Measurements from ENCODE around the gene ZCCHC8.

Gene ZCCHC8

DNA sequence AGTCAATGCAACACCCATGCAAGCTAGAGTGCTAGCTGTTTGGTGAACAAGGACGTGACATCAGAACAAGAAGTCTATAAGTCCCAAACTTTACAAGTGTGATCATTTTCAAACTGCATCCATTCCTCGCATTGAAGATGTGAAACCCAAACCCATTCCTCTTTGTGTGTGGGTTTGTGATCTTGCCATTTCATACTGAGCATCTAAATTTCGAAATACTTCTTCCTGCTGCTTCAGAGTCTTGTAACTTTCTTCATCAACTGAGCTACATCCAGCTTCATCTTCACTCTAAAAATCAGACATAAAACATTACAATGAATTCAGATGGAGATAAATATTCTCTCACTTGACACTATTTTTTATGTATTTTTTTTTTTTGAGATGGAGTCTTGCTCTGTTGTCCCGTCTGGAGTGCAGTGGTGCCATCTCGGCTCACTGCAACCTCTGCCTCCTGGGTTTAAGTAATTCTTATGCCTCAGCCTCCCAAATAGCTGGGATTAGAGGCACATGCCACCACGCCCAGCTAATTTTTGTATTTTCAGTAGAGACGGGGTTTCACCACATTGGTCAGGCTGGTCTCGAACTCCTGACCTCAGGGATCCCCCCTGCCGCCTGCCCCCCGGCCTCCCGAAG lies 4.8 kb upstream of the ZCCHC8 start:
- H3K23ac ChIP-seq (ENCODE audit: low read length in 2 of 2), result no peak overlapping the region
- no peak for DNase-seq
- H3K18ac ChIP-seq (ENCODE audit: low read depth in 1 of 2, low read length in 2 of 2), result no peak overlapping the region
- no peak overlapping the region for H2BK120ac ChIP-seq (ENCODE audit: low read depth, low read length)
- H2AFZ ChIP-seq (ENCODE audit: low read depth, low read length), result no peak overlapping the region
- H2BK12ac ChIP-seq (ENCODE audit: low read length in 2 of 2), result no peak overlapping the region
- no peak overlapping the region for H3K9ac ChIP-seq (ENCODE audit: low read length)
- H2BK15ac ChIP-seq (ENCODE audit: low read depth, poor library complexity, severe bottlenecking), result no peak overlapping the region
- peaks cover 12% of the 10 kb centered on the region for H3K79me1 ChIP-seq (replicated peaks; ENCODE audit: low read length, poor library complexity, severe bottlenecking)
- no peak overlapping the region for H3K4me3 ChIP-seq (ENCODE audit: insufficient read depth in 1 of 2, low read depth in 1 of 2, low read length in 2 of 2)
- no peak overlapping the region for H4K91ac ChIP-seq (ENCODE audit: low read length)
- no peaks in the 10 kb centered on the region for H3K9me3 ChIP-seq (ENCODE audit: control insufficient read depth, low read length)
- 94% methylated on average over 11 of the region's 11 CpGs for WGBS
- H3K27ac ChIP-seq (ENCODE audit: low read length, poor library complexity, severe bottlenecking), result no peak overlapping the region
- no peak overlapping the region for H3K4me2 ChIP-seq (ENCODE audit: low read length, poor library complexity, severe bottlenecking)
- peaks cover 3% of the 10 kb centered on the region for H3K4me1 ChIP-seq (ENCODE audit: control insufficient read depth, insufficient read depth, low read depth, low read length)
- no peak overlapping the region for H4K8ac ChIP-seq (ENCODE audit: low read length)
- no peak overlapping the region for H3K4ac ChIP-seq (ENCODE audit: low read depth in 1 of 2, low read length in 2 of 2)
- no peak overlapping the region for H2AK5ac ChIP-seq (ENCODE audit: low read length, severe bottlenecking)
- H3K36me3 ChIP-seq (ENCODE audit: control insufficient read depth in 1 of 2, insufficient read depth in 2 of 2, low read depth in 1 of 2, low read length in 2 of 2), result peaks cover 51 to 77% of the 10 kb centered on the region in 2 experiments
- H2BK5ac ChIP-seq (ENCODE audit: low read depth, low read length, poor library complexity, severe bottlenecking), result no peak overlapping the region
- no peak overlapping the region for H3K14ac ChIP-seq (ENCODE audit: low read length in 2 of 2)
- no peaks in the 10 kb centered on the region for H3K27me3 ChIP-seq (ENCODE audit: control insufficient read depth in 1 of 2, insufficient read depth in 1 of 2, low read length in 2 of 2)

- H3K14ac ChIP-seq (ENCODE audit: low read length in 2 of 2), result no peak overlapping the region
- H4K91ac ChIP-seq (ENCODE audit: low read length), result no peak overlapping the region
- H3K36me3 ChIP-seq (ENCODE audit: control insufficient read depth in 1 of 2, insufficient read depth in 2 of 2, low read depth in 1 of 2, low read length in 2 of 2), result peaks cover 40 to 62% of the 10 kb centered on the region in 2 experiments
- 100% methylated on average over 1 of the region's 6 CpGs for WGBS
- H2AK5ac ChIP-seq (ENCODE audit: low read length, severe bottlenecking), result no peak overlapping the region
- no peak overlapping the region for H3K27ac ChIP-seq (ENCODE audit: low read length, poor library complexity, severe bottlenecking)
- H3K4me3 ChIP-seq (ENCODE audit: insufficient read depth in 1 of 2, low read depth in 1 of 2, low read length in 2 of 2), result no peak overlapping the region
- peaks cover 10% of the 10 kb centered on the region for H3K79me1 ChIP-seq (replicated peaks; ENCODE audit: low read length, poor library complexity, severe bottlenecking)
- H2BK12ac ChIP-seq (ENCODE audit: low read length in 2 of 2), result no peak overlapping the region
- no peak overlapping the region for H4K8ac ChIP-seq (ENCODE audit: low read length)
- no peak overlapping the region for H2BK120ac ChIP-seq (ENCODE audit: low read depth, low read length)
- H3K4me1 ChIP-seq (ENCODE audit: control insufficient read depth, insufficient read depth, low read depth, low read length), result peaks cover 4% of the 10 kb centered on the region
- H3K27me3 ChIP-seq (ENCODE audit: control insufficient read depth in 1 of 2, insufficient read depth in 1 of 2, low read length in 2 of 2), result no peaks in the 10 kb centered on the region
- no peak overlapping the region for H3K4me2 ChIP-seq (ENCODE audit: low read length, poor library complexity, severe bottlenecking)
- no peak overlapping the region for H2BK5ac ChIP-seq (ENCODE audit: low read depth, low read length, poor library complexity, severe bottlenecking)
- no peak for DNase-seq
- H2BK15ac ChIP-seq (ENCODE audit: low read depth, poor library complexity, severe bottlenecking), result no peak overlapping the region
- H3K9me3 ChIP-seq (ENCODE audit: control insufficient read depth, low read length), result no peaks in the 10 kb centered on the region
- H3K4ac ChIP-seq (ENCODE audit: low read depth in 1 of 2, low read length in 2 of 2), result no peak overlapping the region
- H3K23ac ChIP-seq (ENCODE audit: low read length in 2 of 2), result no peak overlapping the region
- H2AFZ ChIP-seq (ENCODE audit: low read depth, low read length), result no peak overlapping the region
- no peak overlapping the region for H3K9ac ChIP-seq (ENCODE audit: low read length)
- no peak overlapping the region for H3K18ac ChIP-seq (ENCODE audit: low read depth in 1 of 2, low read length in 2 of 2)
These were observed 3.3 kb upstream of the ZCCHC8 start for GRCh38 chr12:122503783-122504590.

DNA sequence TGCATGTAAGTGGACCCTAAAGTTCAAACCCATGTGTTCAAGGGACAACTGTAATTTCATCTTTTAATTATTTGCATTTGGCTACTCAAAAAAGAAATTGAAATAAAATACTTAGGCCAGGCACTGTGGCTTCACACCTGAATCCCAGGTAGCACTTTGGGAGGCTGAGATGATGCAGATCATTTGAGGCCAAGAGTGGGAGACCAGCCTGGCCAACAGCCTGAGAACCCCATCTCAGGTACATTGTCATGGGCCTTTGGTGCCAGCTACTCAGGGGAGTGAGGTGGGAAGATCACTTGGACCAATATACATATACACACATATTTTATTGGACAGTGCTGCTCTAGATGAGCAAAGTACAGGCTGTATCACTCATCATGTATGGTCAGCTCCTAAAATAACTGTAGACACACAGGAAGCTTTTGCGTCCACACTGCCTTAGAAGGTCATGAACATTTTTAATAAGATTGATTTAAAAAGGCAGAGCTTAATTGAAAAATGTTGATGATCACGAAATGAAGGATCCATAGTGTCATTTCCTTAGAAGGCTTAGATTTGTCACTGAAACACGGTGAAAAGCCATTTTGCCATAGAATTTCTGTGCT lies 2.5 kb upstream of the ZCCHC8 start:
- H3K27ac ChIP-seq (ENCODE audit: low read length, poor library complexity, severe bottlenecking), result no peak overlapping the region
- H3K18ac ChIP-seq (ENCODE audit: low read depth in 1 of 2, low read length in 2 of 2), result no peak overlapping the region
- no peak overlapping the region for H2BK5ac ChIP-seq (ENCODE audit: low read depth, low read length, poor library complexity, severe bottlenecking)
- no peak overlapping the region for H3K4ac ChIP-seq (ENCODE audit: low read depth in 1 of 2, low read length in 2 of 2)
- peaks cover 10% of the 10 kb centered on the region for H3K79me1 ChIP-seq (replicated peaks; ENCODE audit: low read length, poor library complexity, severe bottlenecking)
- H4K8ac ChIP-seq (ENCODE audit: low read length), result no peak overlapping the region
- H3K4me3 ChIP-seq (ENCODE audit: insufficient read depth in 1 of 2, low read depth in 1 of 2, low read length in 2 of 2), result no peak overlapping the region
- 100% methylated on average over 3 of the region's 3 CpGs for WGBS
- DNase-seq, result no peak
- no peak overlapping the region for H3K14ac ChIP-seq (ENCODE audit: low read length in 2 of 2)
- H3K27me3 ChIP-seq (ENCODE audit: control insufficient read depth in 1 of 2, insufficient read depth in 1 of 2, low read length in 2 of 2), result no peaks in the 10 kb centered on the region
- no peak overlapping the region for H2BK12ac ChIP-seq (ENCODE audit: low read length in 2 of 2)
- H4K91ac ChIP-seq (ENCODE audit: low read length), result no peak overlapping the region
- no peaks in the 10 kb centered on the region for H3K9me3 ChIP-seq (ENCODE audit: control insufficient read depth, low read length)
- no peak overlapping the region for H3K4me2 ChIP-seq (ENCODE audit: low read length, poor library complexity, severe bottlenecking)
- H3K4me1 ChIP-seq (ENCODE audit: control insufficient read depth, insufficient read depth, low read depth, low read length), result peaks cover 5% of the 10 kb centered on the region
- H2BK120ac ChIP-seq (ENCODE audit: low read depth, low read length), result no peak overlapping the region
- no peak overlapping the region for H3K23ac ChIP-seq (ENCODE audit: low read length in 2 of 2)
- peaks cover 35 to 54% of the 10 kb centered on the region in 2 experiments for H3K36me3 ChIP-seq (ENCODE audit: control insufficient read depth in 1 of 2, insufficient read depth in 2 of 2, low read depth in 1 of 2, low read length in 2 of 2)
- H2BK15ac ChIP-seq (ENCODE audit: low read depth, poor library complexity, severe bottlenecking), result no peak overlapping the region
- H3K9ac ChIP-seq (ENCODE audit: low read length), result no peak overlapping the region
- no peak overlapping the region for H2AFZ ChIP-seq (ENCODE audit: low read depth, low read length)
- no peak overlapping the region for H2AK5ac ChIP-seq (ENCODE audit: low read length, severe bottlenecking)

GRCh38 chr12:122501489-122501989 lies 807 bp upstream of the ZCCHC8 start:
- H3K4me2 ChIP-seq (ENCODE audit: low read length, poor library complexity, severe bottlenecking), result peak overlapping the region; percentile 59
- 98% methylated on average over 7 of the region's 9 CpGs for WGBS

More at GRCh38 chr12:122501489-122501989, 807 bp upstream of the ZCCHC8 start:
- peak overlapping the region in 1 of 2 experiments; percentile 94 for H3K4me3 ChIP-seq (ENCODE audit: insufficient read depth in 1 of 2, low read depth in 1 of 2, low read length in 2 of 2)
- peak overlapping the region; percentile 13 for H3K27ac ChIP-seq (ENCODE audit: low read length, poor library complexity, severe bottlenecking)
- H2AFZ ChIP-seq (ENCODE audit: low read depth, low read length), result no peak overlapping the region
- H3K9ac ChIP-seq (ENCODE audit: low read length), result peak overlapping the region; percentile 100
- H3K4me1 ChIP-seq (ENCODE audit: control insufficient read depth, insufficient read depth, low read depth, low read length), result peaks cover 8% of the 10 kb centered on the region
- H3K79me1 ChIP-seq (replicated peaks; ENCODE audit: low read length, poor library complexity, severe bottlenecking), result peaks cover 7% of the 10 kb centered on the region
- no peak overlapping the region for H2BK15ac ChIP-seq (ENCODE audit: low read depth, poor library complexity, severe bottlenecking)
- H3K36me3 ChIP-seq (ENCODE audit: control insufficient read depth in 1 of 2, insufficient read depth in 2 of 2, low read depth in 1 of 2, low read length in 2 of 2), result peaks cover 23 to 39% of the 10 kb centered on the region in 2 experiments
- no peak overlapping the region for H3K4ac ChIP-seq (ENCODE audit: low read depth in 1 of 2, low read length in 2 of 2)
- no peak overlapping the region for H2BK5ac ChIP-seq (ENCODE audit: low read depth, low read length, poor library complexity, severe bottlenecking)
- H4K91ac ChIP-seq (ENCODE audit: low read length), result no peak overlapping the region
- H3K14ac ChIP-seq (ENCODE audit: low read length in 2 of 2), result no peak overlapping the region
- H3K23ac ChIP-seq (ENCODE audit: low read length in 2 of 2), result no peak overlapping the region
- H3K18ac ChIP-seq (ENCODE audit: low read depth in 1 of 2, low read length in 2 of 2), result no peak overlapping the region
- H4K8ac ChIP-seq (ENCODE audit: low read length), result peak overlapping the region; percentile 64
- no peaks in the 10 kb centered on the region for H3K27me3 ChIP-seq (ENCODE audit: control insufficient read depth in 1 of 2, insufficient read depth in 1 of 2, low read length in 2 of 2)
- no peaks in the 10 kb centered on the region for H3K9me3 ChIP-seq (ENCODE audit: control insufficient read depth, low read length)
- no peak overlapping the region for H2BK12ac ChIP-seq (ENCODE audit: low read length in 2 of 2)
- no peak overlapping the region for H2BK120ac ChIP-seq (ENCODE audit: low read depth, low read length)
- peak overlapping the region; percentile 4 for H2AK5ac ChIP-seq (ENCODE audit: low read length, severe bottlenecking)
- no peak for DNase-seq
